Heart left ventricle (tissue), 13 donors: ENCODE results near the gene NAGPA.

Experiments used
- POLR2A ChIP-seq, 2 donors: fragments of 450-650 bp; IDR thresholded peaks; one replicate each; pipeline ENCODE4 v1.6.1; 2017; ENCODE audit warnings: antibody characterized with exemption in 2 of 2, mild to moderate bottlenecking in 2 of 2, moderate library complexity in 2 of 2
- TF ChIP-seq, protein P1 (sequence below), 12 donors: fragments of 200-600 bp; sonication (generic) in 4 of 12; IDR thresholded peaks; one replicate each; pipeline versions ENCODE4 v1.5.0 to v1.8.0; 2018 to 2022; ENCODE audit warnings: antibody characterized with exemption in 12 of 12, mild to moderate bottlenecking in 5 of 12
- donor health status: ischemic (EF 13 %, LVEDD 7.1; RV severe dilation, severe dysfunction).
- donor health status: DM: no; HTN: yes; CAD: no.
- donor health status: DM: no; HTN: no; CAD: no.
- donor health status: ischemic (EF 25% LVEDD 6.9; RV normal size, moderate dysfunction).
- donor health status: ischemic (EF 25% LVEDD 5.7; RV mildly dilated, moderate dysfunction).
- donor health status: ischemic (EF 35%, LVEDD 5.7; RV mildly dilated, moderate dysfunction).
- donor health status: nonischemic (EF 11% LVEDD 7.7; RV severe dilation, severe dysfunction).
- donor health status: DM: yes; HTN: yes; CAD: no.
- donor health status: PGD.
- donor health status: ischemic (EF 29% LVEDD 5.4; RV normal size, mild dysfunction).
- donor health status: nonischemic (EF 23%, LVEDD 6.1; RV moderate dilation, normal function).

DNA sequence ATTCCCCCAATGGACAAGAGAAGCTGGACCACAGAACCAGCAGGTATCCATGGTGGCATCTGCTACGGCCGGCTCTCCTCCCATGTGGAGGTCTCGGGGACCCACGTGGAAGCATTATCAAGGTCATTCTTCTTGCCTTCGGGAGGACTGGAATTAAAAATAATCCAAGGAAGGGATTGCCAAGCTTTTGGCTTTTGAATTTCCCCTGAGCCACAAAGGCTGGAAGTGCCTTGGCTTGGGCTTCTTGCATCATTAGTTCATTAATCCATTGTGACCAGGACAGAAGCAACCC is 16.1 kb downstream of the NAGPA start:
- TF ChIP-seq POLR2A (IDR thresholded peaks at IDR 0.05), result no peak
- TF ChIP-seq, protein P1, sequence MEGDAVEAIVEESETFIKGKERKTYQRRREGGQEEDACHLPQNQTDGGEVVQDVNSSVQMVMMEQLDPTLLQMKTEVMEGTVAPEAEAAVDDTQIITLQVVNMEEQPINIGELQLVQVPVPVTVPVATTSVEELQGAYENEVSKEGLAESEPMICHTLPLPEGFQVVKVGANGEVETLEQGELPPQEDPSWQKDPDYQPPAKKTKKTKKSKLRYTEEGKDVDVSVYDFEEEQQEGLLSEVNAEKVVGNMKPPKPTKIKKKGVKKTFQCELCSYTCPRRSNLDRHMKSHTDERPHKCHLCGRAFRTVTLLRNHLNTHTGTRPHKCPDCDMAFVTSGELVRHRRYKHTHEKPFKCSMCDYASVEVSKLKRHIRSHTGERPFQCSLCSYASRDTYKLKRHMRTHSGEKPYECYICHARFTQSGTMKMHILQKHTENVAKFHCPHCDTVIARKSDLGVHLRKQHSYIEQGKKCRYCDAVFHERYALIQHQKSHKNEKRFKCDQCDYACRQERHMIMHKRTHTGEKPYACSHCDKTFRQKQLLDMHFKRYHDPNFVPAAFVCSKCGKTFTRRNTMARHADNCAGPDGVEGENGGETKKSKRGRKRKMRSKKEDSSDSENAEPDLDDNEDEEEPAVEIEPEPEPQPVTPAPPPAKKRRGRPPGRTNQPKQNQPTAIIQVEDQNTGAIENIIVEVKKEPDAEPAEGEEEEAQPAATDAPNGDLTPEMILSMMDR (IDR thresholded peaks at IDR 0.05), result no peak
